Endothelial cell of hepatic sinusoid (primary cell): ENCODE measurements around the gene RETN.

ENCODE experiments used
- in situ Hi-C: cut with HindIII; loops from 2 replicates; pipeline ENCODE4 v1.10.0; 2017; ENCODE audit warnings: low sequenced_read_pairs

RETN gene

DNA sequence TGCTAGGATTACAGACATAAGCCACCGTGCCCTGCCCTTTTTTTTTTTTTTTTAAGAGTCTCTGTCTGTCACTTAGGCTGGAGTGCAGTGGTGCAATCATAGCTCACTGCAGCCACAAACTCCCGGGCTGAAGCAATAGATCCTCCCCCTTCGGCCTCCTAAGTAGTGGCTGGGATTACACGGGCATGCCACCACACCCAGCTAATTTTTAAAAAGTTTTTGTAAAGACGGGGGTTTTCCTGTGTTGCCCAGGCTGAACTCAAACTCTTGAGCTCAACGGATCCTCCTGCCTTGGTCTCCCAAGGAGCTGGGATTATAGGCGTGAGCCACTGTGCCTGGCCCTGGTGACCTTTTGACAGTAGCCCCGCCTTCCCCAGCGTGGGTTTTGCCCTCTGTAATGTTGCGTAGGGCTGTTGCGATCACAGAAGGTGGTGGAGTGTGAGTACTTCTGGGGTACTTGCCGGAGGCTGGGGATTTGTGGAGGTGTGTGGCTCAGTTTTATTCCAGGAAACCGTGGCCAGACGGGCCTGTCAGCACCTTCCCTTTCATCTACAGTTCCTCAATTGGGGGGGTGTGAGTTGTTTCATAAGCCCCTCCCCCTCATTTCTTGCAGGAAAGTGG, 11.6 kb upstream of the RETN start:
- in situ Hi-C loops: no loop called here

DNA sequence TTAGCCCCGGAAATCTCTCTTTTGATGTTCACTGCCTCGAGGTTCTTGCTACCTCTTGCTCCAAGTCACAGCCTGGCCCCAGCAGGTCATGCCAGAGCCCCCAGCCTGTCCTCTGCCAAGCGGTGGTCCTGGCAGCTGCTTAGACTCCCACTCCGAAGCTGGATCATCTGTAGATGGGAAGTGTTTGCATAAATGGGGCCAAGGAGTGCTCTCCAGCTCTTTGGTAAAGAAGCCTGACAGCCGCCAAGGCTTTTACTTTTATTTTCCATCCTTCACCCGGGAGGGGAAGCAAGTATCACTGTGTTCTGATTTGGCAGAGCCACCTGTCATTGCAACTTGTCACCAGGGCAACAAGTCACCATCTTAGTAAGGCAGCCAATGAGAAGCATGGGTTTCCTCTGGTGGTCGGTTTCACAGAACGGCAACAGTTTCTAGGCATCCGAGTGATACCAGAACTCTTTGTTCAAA, 10.6 kb upstream of the RETN start:
- in situ Hi-C loops: no loop called here

DNA sequence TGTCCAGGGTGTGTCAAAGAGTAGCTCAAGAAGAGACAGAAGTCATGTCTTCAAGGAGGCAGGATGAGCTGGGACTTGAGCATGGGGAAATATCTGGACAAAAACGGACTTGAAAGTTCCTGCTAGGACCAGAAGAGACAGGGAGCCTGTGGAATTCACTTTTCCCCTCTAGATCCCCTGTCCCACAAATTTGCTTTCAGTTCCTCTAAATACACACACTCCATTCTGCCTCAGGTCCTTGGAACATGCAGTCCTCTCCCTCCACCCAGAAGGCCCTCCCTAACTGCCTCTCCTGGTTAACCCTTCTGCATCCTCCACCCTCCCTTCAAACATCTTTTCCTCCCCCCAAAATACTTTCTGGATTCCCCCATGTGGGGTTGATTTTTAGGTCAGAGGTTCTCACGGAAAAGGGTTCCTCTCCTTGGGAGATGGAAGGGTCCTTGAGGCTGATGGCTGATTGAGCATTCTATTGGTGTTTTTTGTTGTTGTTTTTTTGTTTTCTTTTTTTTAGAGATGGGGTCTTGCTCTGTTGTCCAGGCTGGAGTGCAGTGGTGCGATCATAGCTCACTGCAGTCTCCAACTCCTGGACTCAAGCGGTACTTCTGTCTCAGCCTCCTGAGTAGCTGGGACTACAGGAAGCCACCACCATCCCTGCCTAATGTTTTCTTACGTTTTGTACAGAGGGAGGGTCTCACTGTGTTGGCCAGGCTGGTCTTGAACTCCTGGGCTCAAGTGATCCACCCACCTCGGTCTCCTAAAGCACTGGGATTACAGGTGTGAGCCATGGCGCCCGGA, 6.9 kb upstream of the RETN start:
- in situ Hi-C loops: no loop called here

DNA sequence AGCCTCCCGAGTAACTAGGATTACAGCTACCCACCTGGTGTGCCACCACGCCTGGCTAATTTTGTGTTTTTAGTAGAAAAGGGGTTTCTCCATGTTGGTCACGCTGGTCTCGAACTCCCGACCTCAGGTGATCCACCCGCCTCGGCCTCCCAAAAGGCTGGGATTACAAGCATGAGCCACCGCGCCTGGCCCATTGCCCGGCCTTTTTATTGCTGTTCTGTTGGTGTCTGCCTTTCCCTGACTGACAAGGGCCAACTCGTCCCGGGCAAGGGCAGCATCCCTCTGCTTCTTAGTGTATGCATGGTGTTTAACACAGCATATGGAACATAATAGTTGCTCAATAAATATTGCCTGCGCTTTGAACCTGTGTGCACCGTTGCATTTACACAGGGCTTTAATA, 6.2 kb upstream of the RETN start:
- in situ Hi-C loops: no loop called here

DNA sequence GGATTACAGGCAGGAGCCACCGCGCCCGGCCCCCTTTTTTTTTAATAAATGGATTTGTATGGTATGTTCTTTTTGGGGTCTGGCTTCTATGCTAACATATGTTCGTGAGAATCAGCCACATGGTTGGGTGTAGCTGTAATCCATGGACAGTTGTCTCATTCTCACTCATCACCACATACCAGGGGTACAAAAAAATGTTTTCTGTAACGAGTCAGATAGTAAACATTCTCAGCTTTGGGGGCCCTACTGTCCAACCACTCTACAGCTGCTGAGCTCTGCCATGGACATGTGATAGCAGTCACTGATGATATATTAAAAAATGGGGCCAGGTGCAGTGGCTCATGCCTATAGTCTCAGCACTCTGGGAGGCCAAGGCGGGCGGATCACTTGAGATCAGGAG, 5.1 kb upstream of the RETN start:
- in situ Hi-C loops: no loop called here

DNA sequence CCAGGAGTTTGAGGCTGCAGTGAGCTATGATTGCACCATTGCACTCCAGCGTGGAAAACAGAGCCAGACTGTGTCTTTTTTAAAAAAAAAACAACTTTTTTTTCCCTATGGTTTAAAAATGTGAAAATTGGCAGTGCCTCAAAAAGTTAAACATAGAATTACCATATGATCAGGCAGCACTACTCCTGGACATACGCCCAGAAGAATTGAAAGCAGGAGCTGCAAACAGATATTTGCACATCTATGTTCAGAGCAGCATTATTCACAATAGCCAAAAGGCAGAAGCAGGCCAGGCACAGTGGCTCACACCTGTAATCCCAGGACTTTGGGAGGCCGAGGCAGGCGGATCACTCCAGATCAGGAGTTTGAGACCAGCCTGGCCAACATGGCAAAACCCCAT, 3.8 kb upstream of the RETN start:
- in situ Hi-C loops: no loop called here

DNA sequence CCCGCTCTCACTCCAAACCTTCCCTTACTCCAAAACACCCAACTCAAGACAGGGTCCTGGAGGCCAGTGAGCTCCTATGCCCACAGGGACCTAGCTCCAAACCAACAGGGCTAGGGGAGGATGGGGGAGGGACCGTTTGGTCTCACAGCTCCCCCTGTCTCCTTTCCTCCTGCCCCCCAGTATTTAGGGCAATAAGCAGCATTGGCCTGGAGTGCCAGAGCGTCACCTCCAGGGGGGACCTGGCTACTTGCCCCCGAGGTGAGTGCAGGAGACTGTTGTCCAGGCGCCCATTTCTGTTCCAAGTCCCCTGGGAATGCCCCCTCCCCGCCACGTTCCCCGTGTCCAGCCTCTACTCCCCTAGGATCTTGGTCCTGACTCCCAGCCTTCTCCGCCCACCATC, 792 bp downstream of the RETN start:
- in situ Hi-C loops: no loop called here

DNA sequence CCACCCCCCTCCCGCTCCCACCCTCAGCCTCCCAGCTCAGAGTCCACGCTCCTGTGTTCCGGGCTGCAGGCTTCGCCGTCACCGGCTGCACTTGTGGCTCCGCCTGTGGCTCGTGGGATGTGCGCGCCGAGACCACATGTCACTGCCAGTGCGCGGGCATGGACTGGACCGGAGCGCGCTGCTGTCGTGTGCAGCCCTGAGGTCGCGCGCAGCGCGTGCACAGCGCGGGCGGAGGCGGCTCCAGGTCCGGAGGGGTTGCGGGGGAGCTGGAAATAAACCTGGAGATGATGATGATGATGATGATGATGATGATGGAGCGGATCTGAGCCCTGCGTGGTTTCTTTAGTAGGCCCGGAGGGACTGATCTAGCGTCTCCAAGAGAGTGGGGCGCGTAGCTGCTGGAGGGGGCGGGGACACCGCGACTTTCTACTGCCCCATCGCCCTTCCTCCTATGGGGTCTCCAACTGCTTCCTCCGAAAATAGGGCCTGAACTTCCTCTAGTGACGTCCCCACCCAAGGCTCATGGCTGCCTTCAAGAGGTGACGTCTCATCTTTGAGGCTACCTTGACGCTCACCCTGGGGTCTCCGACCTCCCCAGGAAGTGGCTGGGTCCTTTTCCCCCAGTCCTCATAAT, 1.4 kb downstream of the RETN start:
- in situ Hi-C loops: no loop called here

DNA sequence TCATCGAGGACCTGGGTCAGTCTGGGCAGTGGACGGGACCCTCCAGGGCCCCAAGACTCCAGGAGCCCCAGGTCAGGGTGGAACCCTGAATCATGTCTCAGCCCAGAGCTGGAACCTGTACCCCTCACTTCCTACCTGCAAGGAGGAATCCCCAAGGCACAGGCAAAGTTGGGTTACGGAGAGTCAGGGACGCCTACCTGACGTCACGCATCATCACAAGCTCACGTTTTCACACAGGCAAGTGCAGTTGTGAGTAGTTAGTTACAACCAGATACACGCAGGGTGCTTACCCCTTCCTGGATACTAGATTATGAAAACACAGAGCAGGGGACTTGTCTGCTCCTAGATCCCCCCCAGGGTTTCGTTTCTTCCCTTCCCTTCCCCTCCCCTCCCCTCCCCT, 1.9 kb downstream of the RETN start:
- in situ Hi-C loops: no loop called here

DNA sequence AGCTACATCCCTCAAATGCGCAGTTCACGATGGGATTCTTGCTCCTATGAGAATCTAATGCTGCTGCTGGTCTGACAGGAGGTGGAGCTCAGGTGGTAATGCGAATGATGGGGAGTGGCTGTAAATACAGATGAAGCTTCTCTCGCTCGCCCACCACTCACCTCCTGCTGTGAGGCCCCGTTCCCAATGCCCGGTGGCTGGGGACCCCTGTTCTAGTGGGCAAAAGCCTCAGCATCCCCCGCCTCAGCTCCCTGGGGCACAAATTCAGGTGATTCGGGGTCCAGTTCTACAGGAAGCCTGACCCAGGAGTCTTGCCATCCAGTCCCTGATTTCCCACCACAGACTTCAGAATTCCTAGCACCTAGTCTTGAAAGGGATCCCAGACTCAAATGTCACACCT, 3.7 kb downstream of the RETN start:
- in situ Hi-C loops: no loop called here

DNA sequence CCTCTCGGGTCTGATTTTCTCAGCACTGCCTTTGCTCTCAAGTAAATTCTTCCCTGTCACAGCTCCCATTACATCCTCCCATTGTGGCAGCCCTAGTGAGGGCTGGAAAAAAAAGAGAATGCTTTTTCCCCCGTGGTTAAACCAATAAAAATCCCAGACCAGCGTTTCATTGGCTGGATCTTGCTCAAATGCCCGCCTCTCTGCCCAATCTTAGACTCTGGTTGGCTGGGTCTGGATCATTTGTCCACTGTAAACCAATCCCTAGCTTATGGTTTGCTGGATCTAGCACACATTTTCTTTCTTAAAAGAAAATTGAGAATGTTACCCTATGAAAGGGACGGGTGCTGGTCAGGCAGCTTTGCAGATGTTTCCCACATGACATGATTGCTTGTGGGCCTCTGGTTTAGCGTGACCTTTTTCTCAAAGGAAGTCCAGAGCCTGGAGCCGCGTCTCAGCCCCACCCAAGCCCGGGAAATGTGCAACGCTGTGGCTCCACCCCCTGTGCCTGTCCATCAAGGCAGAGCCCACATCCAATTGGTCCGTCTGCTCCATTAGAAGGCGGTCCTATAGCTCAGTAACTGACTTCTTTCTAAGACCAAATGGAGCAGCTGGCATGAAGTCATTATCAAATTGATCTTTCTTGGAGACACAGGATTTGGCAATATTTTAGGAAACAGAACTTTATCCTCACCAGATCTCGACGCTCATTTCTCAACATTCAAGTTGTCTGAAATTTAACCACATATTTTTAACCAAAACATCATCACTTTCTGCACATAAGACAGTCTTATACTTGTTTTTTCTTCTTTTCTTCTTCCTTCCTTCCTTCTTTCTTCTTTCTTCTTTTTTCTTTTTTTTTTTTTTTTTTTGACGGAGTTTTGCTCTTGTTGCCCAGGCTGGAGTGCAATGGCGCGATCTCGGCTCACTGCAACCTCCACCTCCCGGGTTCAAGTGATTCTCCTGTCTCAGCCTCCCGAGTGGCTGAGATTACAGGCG, 5.5 kb downstream of the RETN start:
- in situ Hi-C loops: no loop called here

DNA sequence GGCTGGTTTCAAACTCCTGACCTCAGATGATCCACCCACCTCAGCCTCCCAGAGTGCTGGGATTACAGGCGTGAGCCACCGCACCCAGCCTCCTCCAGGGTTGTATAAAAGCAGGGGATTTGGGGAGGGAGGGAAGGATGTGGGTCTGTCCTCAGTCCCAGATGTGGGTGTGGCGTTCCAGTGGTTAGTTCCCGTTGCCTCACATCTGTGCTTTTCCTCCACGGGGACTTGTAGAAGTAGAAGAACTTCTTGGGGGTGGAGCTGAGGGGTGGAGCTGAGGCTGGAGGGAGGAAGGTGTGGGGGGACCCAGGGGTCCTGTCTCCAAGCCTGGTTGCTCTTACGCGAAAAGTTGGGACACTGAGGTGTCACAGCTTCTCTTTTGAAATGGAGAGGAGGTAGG, 7.5 kb downstream of the RETN start:
- in situ Hi-C loops: no loop called here

DNA sequence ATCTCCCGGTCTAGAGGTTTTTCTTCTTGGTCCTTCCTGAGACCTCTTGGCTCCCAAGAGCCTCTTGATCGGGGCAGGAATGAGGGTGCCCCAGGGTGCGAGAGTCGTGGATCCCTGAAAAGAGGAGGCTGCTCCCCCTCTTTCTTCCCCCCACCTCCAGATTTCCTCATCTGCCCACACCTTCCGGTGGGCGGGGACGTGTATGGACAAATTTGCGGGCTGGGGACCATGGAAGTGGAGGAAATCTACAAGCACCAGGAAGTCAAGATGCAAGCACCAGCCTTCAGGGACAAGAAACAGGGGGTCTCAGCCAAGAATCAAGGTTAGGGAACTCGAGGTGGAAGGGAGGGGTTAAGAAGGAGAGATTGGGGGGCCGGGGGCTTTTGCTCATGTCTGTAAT, 8.0 kb downstream of the RETN start, which contains the start of gene MCEMP1:
MCEMP1 (plus strand) TSS at position 237 of the 400 bp plus-strand sequence; CDS start at position 268, 31 bp downstream.
- in situ Hi-C loops: no loop called here

DNA sequence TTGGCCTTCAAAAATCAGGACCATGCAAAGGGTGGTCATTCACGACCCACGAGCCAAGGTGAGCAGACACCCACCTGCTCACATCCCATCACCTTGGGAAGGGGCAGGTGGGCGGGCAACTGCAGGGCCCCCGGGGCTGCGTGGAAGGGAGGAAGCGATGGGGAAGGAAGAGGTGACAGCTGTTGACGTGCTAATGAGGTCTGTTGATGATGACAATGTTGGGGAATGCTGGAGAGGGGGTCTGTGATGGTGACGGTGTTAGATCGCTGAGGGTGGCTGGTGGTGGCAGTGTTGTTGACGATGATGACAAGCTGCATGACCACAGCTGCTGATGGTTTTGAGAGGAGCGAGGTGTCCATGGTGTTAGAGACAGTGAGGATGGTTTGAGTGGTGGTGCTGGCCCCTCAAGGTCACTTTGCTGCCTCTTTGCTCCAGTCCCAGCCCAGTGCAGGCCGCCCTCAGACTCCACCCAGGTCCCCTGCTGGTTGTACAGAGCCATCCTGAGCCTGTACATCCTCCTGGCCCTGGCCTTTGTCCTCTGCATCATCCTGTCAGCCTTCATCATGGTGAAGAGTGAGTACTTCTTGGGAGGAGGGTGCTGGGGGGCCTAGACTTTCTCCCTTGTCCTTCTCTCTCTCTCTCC, 8.9 kb downstream of the RETN start:
- in situ Hi-C loops: no loop called here

DNA sequence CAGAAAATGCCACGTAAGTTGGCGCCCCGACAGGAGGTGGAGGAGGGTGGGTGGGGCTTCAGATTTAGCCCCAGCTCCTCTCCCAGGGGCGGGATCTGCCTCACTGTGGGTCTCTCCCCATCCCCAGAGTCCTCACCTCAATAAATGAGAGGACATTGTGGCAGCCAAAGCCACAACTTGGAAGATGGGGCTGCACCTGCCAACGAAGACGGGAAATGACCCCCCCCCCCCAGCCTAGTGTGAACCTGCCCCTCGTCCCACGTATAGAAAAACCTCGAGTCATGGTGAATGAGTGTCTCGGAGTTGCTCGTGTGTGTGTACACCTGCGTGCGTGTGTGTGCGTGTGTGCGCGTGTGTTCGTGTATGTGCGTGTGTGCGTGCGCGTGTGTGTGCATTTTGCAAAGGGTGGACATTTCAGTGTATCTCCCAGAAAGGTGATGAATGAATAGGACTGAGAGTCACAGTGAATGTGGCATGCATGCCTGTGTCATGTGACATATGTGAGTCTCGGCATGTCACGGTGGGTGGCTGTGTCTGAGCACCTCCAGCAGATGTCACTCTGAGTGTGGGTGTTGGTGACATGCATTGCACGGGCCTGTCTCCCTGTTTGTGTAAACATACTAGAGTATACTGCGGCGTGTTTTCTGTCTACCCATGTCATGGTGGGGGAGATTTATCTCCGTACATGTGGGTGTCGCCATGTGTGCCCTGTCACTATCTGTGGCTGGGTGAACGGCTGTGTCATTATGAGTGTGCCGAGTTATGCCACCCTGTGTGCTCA, 10.3 kb downstream of the RETN start:
- in situ Hi-C loops: no loop called here

DNA sequence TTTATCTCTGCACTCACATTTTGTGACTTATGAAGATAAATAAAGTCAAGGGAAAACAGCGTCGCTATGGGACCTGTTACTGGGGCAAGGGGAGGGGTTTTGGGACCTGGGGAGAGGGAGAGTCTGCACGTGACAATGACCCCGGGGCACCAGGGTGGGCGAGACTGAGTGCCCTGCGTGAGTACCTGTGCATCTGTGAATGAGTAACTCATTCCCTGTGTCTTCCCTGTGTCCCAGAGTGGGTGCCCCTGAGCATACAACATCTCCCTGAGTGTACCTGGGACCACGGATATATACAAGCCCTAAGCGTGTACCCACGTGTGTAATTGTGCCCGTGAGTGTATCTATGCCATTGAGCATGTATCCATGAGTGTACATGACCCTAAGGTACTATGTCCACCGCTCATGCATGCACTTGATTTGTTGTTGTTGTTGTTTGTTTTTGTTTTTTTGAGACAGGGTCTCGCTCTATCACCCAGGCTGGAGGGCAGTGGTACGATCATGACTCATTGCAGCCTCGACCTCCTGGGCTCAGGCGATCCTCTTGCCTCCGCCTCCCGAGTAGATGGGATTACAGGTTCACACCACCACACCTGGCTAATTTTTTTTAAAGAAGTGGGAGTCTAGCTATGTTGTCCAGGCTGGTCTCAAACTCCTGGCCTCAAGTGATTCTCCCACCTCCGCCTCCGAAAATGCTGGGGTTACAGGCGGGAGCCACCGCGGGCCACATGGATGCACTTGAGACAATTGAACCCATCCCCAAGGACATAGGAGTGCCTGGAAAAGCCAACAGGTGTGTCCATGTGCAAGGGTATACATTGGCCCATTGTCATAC, 11.1 kb downstream of the RETN start:
- in situ Hi-C loops: no loop called here

DNA sequence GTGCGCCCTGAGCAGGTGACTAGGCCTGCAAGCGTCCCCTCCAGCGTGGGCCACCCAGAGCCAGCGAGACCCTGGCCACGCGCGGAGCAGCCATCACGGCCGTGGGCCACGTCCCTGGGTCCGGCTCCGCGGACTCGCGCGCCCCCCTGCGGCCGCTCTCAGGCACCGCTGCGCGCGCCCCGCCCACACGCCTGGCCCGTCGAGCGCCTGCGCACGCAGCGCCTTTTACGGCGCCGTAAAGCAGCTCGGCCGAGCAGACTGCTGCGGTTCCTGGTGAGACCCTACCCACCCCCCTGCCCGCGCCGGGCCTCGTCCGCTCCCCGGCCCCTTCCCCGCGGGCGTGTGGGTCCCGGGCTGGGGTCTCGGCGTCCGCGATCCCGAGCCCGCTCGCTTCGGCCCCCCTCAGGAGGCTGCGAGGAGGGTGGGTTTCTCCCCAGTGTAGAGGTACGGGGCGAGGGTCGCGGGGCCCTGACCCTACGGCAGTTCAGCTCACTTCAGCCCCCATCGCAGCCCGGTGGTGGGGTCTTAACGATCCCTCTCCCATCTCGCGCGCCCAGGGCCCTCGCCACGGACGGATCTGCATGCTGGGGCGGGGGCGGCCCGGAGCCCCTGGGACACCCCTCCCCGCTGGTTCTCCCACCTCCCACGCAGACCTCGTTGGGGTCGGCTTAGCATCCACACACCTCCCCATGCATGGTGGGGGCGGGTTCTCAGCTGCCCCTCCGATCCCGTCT, 11.9 kb downstream of the RETN start, which contains the start of gene TRAPPC5:
TRAPPC5 (plus strand) TSS at position 228 of the 734 bp plus-strand sequence. CDS start 1,421 bp downstream, outside the sequence.
- in situ Hi-C loops: no loop called here
